ENCODE measurements around the gene LY6G6F.

The LY6G6F gene

GRCh38 chr6:31693535-31693934 is 13.1 kb upstream of the LY6G6F start:
- no peak for TF ChIP-seq CTCF (IDR thresholded peaks at IDR 0.05)
- no peak overlapping the region for H3K27ac ChIP-seq
- H3K4me3 ChIP-seq: no peak overlapping the region
- DNase-seq (ENCODE audit: low spot score): no peak

GRCh38 chr6:31697555-31697954 is 9.1 kb upstream of the LY6G6F start:
- Histone ChIP-seq H3K27ac (no peak overlapping the region), H3K4me3 (no peak overlapping the region)
- TF ChIP-seq CTCF (IDR thresholded peaks at IDR 0.05): no peak
- no peak for DNase-seq (ENCODE audit: low spot score)

- peak overlapping the region; percentile 95 for H3K4me3 ChIP-seq
- TF ChIP-seq CTCF (IDR thresholded peaks at IDR 0.05): no peak
Measured at GRCh38 chr6:31700740-31701401, 5.8 kb upstream of the LY6G6F start.

GRCh38 chr6:31701666-31702404 is 4.8 kb upstream of the LY6G6F start:
- Histone ChIP-seq H3K4me3 (peak overlapping the region; percentile 95), H3K27ac (peak overlapping the region; percentile 24 to 96)
- no peak for DNase-seq (ENCODE audit: low spot score)
- no peak for TF ChIP-seq CTCF (IDR thresholded peaks at IDR 0.05)

More at GRCh38 chr6:31700740-31701401, 5.8 kb upstream of the LY6G6F start:
- no peak for DNase-seq (ENCODE audit: low spot score)
- H3K27ac ChIP-seq: no peak overlapping the region

GRCh38 chr6:31702405-31702818 is 4.3 kb upstream of the LY6G6F start:
- DNase-seq (ENCODE audit: low spot score): no peak
- TF ChIP-seq CTCF (IDR thresholded peaks at IDR 0.05): no peak
- peak overlapping the region; percentile 96 to 99 for H3K27ac ChIP-seq
- H3K4me3 ChIP-seq: peak overlapping the region; percentile 95

- Histone ChIP-seq H3K4me3 (peak within 1 kb of the TSS; percentile 95), H3K27ac (peak within 1 kb of the TSS; percentile 96 to 99)
- peak; percentile 99 for DNase-seq (ENCODE audit: low spot score)
- no peak for TF ChIP-seq CTCF (IDR thresholded peaks at IDR 0.05)
Measured at GRCh38 chr6:31702819-31703716, 3.6 kb upstream of the LY6G6F start, which contains the start of gene ABHD16A. Gene ABHD16A (minus strand): TSS chr6:31703324. CDS start chr6:31703281, 43 bp downstream.

Data from coronary artery (tissue), 2 donors.